Gastrocnemius medialis (tissue), 4 donors: ENCODE data around the gene TVP23C.
"Not testable (repeated sequence)": the region's sequence is repeated elsewhere in the genome, so short reads cannot be mapped to it uniquely, and the experiment has no call there.

ENCODE experiments used
- POLR2A ChIP-seq, 2 donors: fragments of 450-650 bp; IDR thresholded peaks; one replicate each; pipeline ENCODE4 v1.6.1; 2017; ENCODE audit warnings: antibody characterized with exemption in 2 of 2, mild to moderate bottlenecking in 2 of 2, moderate library complexity in 2 of 2
- TF ChIP-seq, protein P1 (sequence below), 5 experiments: fragments of 450-650 bp in 3 of 5; fragments of 200-600 bp in 2 of 5; sonication (generic) in 2 of 5; IDR thresholded peaks in 4 of 5; conservative IDR thresholded peaks in 1 of 5; 1 replicate in 4 of 5; 2 replicates in 1 of 5; pipeline ENCODE4 v1.5.1; 2016 to 2019; ENCODE audit warnings: antibody characterized with exemption in 5 of 5, mild to moderate bottlenecking in 3 of 5, moderate library complexity in 3 of 5

GRCh38 chr17:15540371-15541219 is 22.7 kb downstream of the TVP23C start:
- TF ChIP-seq, protein P1, sequence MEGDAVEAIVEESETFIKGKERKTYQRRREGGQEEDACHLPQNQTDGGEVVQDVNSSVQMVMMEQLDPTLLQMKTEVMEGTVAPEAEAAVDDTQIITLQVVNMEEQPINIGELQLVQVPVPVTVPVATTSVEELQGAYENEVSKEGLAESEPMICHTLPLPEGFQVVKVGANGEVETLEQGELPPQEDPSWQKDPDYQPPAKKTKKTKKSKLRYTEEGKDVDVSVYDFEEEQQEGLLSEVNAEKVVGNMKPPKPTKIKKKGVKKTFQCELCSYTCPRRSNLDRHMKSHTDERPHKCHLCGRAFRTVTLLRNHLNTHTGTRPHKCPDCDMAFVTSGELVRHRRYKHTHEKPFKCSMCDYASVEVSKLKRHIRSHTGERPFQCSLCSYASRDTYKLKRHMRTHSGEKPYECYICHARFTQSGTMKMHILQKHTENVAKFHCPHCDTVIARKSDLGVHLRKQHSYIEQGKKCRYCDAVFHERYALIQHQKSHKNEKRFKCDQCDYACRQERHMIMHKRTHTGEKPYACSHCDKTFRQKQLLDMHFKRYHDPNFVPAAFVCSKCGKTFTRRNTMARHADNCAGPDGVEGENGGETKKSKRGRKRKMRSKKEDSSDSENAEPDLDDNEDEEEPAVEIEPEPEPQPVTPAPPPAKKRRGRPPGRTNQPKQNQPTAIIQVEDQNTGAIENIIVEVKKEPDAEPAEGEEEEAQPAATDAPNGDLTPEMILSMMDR (IDR thresholded peaks at IDR 0.05 in 4 of 5, conservative IDR thresholded peaks at IDR 0.05 in 1 of 5): not testable (repeated sequence)
- TF ChIP-seq POLR2A (IDR thresholded peaks at IDR 0.05): not testable (repeated sequence)
